HG03558 (cell line): ENCODE measurements around the gene LARGE1.
"Not testable (repeated sequence)": the region's sequence is repeated elsewhere in the genome, so short reads cannot be mapped to it uniquely, and the experiment has no call there.

Experiments used
- ATAC-seq: cut with Tn5 transposase; IDR thresholded peaks from one replicate; pipeline ENCODE4 v1.9.1; 2021; ENCODE audit warnings: moderate number of reproducible peaks; ENCODE audit not compliant: unreplicated experiment; ENCODE audit errors: extremely low read depth

Gene LARGE1

GRCh38 chr22:33467080-33467479 is 453.2 kb downstream of the LARGE1 start:
- ATAC-seq: no peak

GRCh38 chr22:33465554-33465953 is 454.7 kb downstream of the LARGE1 start:
- no peak for ATAC-seq

GRCh38 chr22:33464698-33465097 is 455.6 kb downstream of the LARGE1 start:
- ATAC-seq: no peak

GRCh38 chr22:33461698-33462434 is 458.4 kb downstream of the LARGE1 start:
- ATAC-seq: no peak

GRCh38 chr22:33461245-33461644 is 459.0 kb downstream of the LARGE1 start:
- ATAC-seq: not testable (repeated sequence)

GRCh38 chr22:33459137-33459536 is 461.1 kb downstream of the LARGE1 start:
- ATAC-seq: no peak

- ATAC-seq: no peak
Observed at GRCh38 chr22:33456511-33456910, 463.8 kb downstream of the LARGE1 start.

GRCh38 chr22:33455036-33455435 is 465.2 kb downstream of the LARGE1 start:
- no peak for ATAC-seq

- no peak for ATAC-seq
Observed at GRCh38 chr22:33451866-33452469, 468.3 kb downstream of the LARGE1 start.

GRCh38 chr22:33450756-33451155 is 469.5 kb downstream of the LARGE1 start:
- no peak for ATAC-seq

GRCh38 chr22:33447733-33448132 is 472.5 kb downstream of the LARGE1 start:
- no peak for ATAC-seq

- no peak for ATAC-seq
Observed at GRCh38 chr22:33443683-33444082, 476.6 kb downstream of the LARGE1 start.

GRCh38 chr22:33440756-33441155 is 479.5 kb downstream of the LARGE1 start:
- no peak for ATAC-seq

- no peak for ATAC-seq
Observed at GRCh38 chr22:33438273-33438672, 482.0 kb downstream of the LARGE1 start.

- no peak for ATAC-seq
Observed at GRCh38 chr22:33431300-33431699, 489.0 kb downstream of the LARGE1 start.

GRCh38 chr22:33429281-33429680 is 491.0 kb downstream of the LARGE1 start:
- no peak for ATAC-seq

GRCh38 chr22:33427461-33427860 is 492.8 kb downstream of the LARGE1 start:
- no peak for ATAC-seq

- ATAC-seq: no peak
Observed at GRCh38 chr22:33426451-33426850, 493.8 kb downstream of the LARGE1 start.

GRCh38 chr22:33421859-33422258 is 498.4 kb downstream of the LARGE1 start:
- ATAC-seq: no peak

- no peak for ATAC-seq
Observed at GRCh38 chr22:33418484-33418883, 501.8 kb downstream of the LARGE1 start.

- ATAC-seq: no peak
Observed at GRCh38 chr22:33415401-33415800, 504.9 kb downstream of the LARGE1 start.

- no peak for ATAC-seq
Observed at GRCh38 chr22:33409079-33409478, 511.2 kb downstream of the LARGE1 start.
